HL-60 (cell line): ENCODE data around the gene TMEM171.

Source experiments
- DNase-seq, 2 experiments: peaks; one replicate each; pipeline ENCODE4 v3.0.0-alpha.2; 2010 to 2020; ENCODE audit warnings: low read depth in 1 of 2, low spot score in 1 of 2
- H3K27ac ChIP-seq: fragments of 250-450 bp; sonication (Bioruptor Pico); replicated peaks from 2 replicates; pipeline ENCODE4 v1.5.1; 2020; ENCODE audit warnings: mild to moderate bottlenecking, moderate library complexity
- H3K27me3 ChIP-seq: fragments of 250-450 bp; sonication (Bioruptor Pico); 2 replicates; pipeline ENCODE4 v1.5.1; 2021; ENCODE audit warnings: mild to moderate bottlenecking, moderate library complexity; ENCODE audit not compliant: insufficient read depth, poor library complexity, severe bottlenecking
- H3K4me3 ChIP-seq: replicated peaks from 2 replicates; pipeline ENCODE4 v1.5.1; 2011; ENCODE audit warnings: mild to moderate bottlenecking, control low read depth, low read length; ENCODE audit not compliant: insufficient read depth
- CTCF ChIP-seq: IDR thresholded peaks from one replicate; pipeline ENCODE4 v1.5.1; 2011; ENCODE audit warnings: low read length, control low read depth, inconsistent platforms; ENCODE audit not compliant: insufficient read depth
- GABPA ChIP-seq: IDR thresholded peaks from 2 replicates; pipeline ENCODE4 v1.6.1; 2012; ENCODE audit warnings: low read depth
- POLR2AphosphoS5 ChIP-seq: IDR thresholded peaks from 2 replicates; pipeline ENCODE4 v1.6.1; 2012; ENCODE audit warnings: low read depth
- REST ChIP-seq: IDR thresholded peaks from 2 replicates; pipeline ENCODE4 v1.6.1; 2012; ENCODE audit warnings: low read depth; ENCODE audit not compliant: insufficient replicate concordance
- SPI1 ChIP-seq: IDR thresholded peaks from 2 replicates; pipeline ENCODE4 v1.6.1; 2012; ENCODE audit warnings: low read depth, mild to moderate bottlenecking, borderline replicate concordance

TMEM171 gene

GRCh38 chr5:73142035-73142434, 21.7 kb downstream of the TMEM171 start:
- DNase-seq = no peak
- Histone ChIP-seq H3K4me3 (no peak overlapping the region), H3K27me3 (no peaks in the 10 kb centered on the region), H3K27ac (no peak overlapping the region)
- TF ChIP-seq SPI1 (no peak), REST (no peak), POLR2AphosphoS5 (no peak), GABPA (no peak), CTCF (no peak)

- H3K27ac ChIP-seq = no peak overlapping the region
These were observed 23.3 kb downstream of the TMEM171 start for GRCh38 chr5:73143716-73144115.

GRCh38 chr5:73149540-73149939, 29.2 kb downstream of the TMEM171 start:
- no peaks in the 10 kb centered on the region for H3K27me3 ChIP-seq
- H3K4me3 ChIP-seq = no peak overlapping the region
- TF ChIP-seq SPI1 (no peak), GABPA (no peak), REST (no peak), CTCF (no peak), POLR2AphosphoS5 (no peak)
- H3K27ac ChIP-seq = no peak overlapping the region
- no peak for DNase-seq

More at GRCh38 chr5:73143716-73144115, 23.3 kb downstream of the TMEM171 start:
- no peak for DNase-seq
- H3K27me3 ChIP-seq = no peaks in the 10 kb centered on the region
- TF ChIP-seq CTCF (no peak), SPI1 (no peak), GABPA (no peak), POLR2AphosphoS5 (no peak), REST (no peak)
- no peak overlapping the region for H3K4me3 ChIP-seq
